Stimulated activated CD8-positive, alpha-beta memory T cell treated with anti-CD3 and anti-CD28 coated beads, Interleukin-4, amount 100 ng/mL, for 24 hours (primary cell): ENCODE results near the gene PGF.
A peak's percentile ranks its signal among the peaks of the same experiment; 100 is the strongest.

ENCODE experiments used
- DNase-seq: peaks from one replicate; pipeline ENCODE4 v3.0.0-alpha.2; 2020; ENCODE audit warnings: low read depth

PGF gene

DNA sequence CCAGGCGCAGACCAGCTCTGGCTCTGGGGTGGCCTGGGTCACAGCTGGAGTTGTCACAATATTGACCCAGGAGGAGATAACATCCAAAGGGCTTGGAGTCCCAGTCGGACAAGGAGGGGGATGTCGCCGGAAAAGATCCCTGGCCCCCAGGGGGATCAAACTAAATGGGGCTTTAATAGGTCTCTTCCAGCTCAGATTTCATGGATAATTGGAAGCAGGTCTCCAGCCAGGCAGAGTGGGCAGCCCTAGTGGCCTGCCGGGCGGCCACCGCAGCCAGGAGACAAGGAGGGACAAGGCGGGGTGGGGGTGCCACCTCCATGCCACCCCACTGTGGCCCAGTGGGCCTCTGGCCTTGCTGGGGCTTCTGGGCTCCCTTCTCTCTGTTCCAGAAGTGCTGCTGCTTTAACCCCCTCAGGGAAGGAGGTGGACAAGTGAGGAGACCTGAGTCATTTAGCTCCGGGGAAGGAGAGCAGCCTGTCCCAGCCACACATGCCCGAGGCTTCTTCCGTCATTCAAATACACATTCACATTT, 23.1 kb upstream of the PGF start:
- no peak for DNase-seq

DNA sequence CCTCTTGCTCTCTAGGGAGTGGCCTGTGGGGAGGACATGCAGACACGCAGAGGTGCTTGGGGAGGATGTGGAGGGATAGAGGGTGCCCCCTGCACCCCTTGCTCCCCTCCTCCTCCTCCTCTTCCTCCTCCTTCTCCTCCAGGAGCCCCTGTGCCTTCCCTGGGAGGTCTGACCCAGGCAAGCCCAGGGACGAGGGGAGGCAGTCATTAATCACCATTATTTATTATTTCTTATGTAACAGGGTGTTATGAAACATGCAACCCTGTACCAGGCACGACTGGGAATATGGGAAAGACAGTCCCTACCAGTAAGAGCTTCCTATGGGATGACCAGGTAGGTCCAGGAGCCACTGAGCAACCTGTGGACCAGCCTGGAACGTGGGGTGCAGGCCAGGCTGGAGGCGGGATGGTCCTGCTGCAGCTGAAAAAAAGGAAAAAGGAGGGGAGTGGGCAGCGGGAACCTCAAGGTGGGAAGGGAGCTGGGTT, 22.5 kb upstream of the PGF start:
- no peak for DNase-seq

DNA sequence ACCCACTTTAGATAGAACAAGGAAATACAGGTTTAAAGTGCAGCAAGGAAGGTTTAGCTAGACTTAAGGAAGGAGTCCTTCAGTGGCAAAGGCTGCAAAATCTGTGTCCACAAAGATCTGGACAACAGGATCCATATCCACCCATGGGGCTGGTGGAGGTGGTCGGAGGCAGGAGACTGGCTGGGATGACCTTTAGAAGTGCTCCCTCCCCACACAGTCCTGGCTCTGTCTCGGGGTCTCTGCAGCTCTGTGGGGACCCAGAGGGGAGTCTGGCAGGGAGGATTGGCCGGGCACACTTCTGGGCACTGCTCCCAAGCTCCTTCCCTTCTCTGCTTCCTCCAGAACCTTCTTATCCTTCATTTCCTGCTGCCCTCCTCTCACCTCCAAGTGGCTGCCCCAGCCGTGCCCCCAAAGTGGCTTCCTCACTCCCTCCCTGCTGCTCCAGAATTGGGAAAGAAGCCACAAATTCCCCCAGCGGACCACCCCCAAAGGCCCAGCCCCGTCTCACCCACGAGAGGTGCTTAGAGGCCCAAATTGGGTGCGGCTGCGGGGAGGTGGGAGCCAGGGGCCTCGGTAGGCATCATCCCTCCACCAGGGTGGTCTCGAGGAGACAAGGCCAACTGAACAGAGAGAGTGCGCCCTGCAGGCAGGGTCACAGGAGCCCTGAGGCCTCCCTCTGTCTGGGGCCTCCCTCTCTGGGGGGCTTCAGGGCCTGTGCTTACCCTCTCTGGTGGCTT, 21.9 kb upstream of the PGF start:
- DNase-seq: no peak

DNA sequence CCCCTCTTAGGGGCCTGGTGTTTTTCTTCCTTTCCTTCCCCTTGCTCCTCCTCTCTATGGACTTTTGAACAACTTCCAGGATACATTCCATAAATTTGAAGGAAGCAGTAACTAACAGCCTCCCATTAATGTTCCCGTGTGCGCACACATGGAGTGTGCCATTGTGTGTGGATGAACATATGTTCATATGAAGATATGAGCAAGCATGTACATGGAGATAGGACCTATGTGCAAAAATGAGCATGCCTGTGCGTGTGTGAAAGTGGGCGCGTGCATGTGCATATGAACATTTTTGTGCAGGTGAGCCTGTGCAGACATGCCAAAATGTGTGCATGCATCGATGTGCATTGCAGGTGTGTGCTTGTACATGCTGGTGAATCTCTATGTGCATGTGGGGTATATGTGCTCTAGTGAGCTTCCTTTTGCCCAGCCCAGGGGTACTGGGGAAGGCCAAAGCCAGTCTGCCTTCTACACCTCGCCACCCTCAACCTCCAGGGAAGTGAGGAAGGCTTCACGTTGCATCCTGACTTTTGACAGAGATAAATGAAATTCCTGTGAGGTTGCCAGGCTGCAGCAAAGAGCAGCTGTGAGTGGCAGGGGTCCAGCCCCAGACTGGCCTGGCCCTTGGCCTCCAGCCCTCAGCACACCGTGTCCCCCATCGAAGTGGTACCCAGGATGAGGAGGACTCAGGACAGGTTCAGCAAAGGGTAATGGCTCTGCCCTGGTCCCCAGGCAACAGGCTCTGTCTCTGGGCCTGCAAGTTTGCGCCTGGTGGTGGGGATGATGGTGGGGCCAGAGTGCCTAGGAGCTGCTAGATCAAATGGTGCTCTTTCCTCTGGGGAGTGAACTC, 21.1 kb upstream of the PGF start:
- no peak for DNase-seq

DNA sequence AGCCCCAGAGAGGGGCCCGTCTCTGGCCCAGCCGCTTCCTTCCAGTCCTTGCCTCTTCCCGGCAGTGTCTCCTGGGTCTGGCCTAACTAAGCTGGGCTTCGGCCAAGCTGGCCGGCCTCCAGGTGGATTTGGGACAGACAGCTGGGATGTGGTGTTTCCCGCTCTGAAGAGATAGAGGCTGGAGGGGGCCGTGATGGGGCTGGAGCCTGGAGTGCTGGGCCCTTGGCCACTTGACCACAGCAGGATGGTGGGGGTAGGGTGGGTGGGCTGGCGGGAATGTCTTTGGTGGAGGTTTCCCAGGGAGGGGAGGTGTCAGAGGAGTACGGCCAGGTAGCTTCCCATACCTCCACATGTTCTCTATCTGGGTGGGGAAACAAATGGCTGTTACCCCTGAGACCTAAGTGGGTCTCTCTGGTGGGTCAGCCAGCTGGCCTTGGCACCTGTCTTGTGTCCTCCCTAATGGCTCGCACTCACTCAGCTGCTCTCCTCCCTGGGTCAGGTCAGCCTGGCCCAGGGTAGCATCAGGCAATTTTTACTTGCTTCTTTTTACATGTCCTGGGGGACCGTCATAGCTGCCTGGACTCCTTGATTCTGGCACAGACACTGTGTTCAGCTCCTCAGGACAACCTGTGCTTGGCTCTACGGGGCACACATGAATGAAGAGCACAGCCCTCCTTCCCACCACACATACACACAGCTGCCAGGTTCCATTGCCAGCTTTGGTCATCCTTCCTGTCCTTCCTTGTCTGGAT, 19.8 kb upstream of the PGF start:
- DNase-seq: no peak

DNA sequence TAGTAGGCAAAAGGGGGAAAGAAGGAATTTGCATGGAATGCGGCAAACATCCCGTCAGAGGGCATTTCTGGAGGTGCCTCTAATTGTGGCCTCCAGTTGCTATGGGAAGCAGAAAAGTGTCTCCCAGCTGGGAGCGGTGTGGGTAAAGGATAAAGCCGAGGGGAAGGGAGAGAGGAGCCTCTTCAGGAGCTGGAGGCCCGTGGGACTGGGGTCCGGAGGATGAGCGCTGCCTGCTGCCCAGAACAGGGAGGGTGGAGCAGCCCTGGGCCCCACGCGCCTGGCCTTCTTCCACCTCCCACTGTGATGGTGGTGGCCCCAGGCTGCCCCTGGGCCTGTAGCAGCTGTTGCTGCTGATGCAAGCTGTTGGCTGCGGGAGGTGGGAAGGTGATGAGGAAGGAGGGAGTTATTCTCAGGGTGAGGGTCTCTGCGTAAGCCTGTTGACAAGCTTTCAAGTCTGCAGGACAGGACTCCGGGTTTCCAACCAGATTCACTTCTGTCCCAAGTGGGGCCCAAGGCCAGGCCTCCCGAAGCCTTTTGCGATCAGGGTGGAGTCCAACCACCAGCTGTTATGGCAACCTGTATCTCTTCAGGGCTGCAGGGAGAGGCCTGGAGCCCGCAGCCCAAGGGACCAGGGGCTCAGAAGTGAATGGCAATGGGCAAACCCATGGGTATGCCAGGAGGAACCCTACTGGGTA, 19.1 kb upstream of the PGF start:
- no peak for DNase-seq

DNA sequence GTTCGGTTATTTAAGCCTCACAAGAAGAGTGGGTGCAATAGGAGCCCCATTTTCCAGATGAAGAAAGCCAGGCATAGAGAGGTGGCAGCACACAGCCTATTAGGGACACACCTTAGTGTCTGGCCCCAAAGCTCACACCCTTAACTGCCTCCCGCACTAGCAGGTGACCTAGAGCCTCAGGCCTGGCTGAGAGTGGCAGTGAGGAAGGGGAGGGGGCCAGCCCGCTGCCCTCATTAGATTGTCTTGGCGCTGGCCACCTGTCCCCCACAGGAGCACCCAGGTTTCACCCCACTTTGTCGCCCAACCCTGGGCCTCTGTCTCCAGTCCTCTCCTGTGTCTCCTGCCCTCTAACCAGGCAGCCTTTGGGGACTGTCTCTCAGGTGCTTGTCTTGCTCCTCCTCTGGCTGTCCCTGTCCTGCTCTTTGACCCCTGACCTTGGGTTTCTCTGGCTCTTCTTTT, 18.5 kb upstream of the PGF start:
- no peak for DNase-seq

DNA sequence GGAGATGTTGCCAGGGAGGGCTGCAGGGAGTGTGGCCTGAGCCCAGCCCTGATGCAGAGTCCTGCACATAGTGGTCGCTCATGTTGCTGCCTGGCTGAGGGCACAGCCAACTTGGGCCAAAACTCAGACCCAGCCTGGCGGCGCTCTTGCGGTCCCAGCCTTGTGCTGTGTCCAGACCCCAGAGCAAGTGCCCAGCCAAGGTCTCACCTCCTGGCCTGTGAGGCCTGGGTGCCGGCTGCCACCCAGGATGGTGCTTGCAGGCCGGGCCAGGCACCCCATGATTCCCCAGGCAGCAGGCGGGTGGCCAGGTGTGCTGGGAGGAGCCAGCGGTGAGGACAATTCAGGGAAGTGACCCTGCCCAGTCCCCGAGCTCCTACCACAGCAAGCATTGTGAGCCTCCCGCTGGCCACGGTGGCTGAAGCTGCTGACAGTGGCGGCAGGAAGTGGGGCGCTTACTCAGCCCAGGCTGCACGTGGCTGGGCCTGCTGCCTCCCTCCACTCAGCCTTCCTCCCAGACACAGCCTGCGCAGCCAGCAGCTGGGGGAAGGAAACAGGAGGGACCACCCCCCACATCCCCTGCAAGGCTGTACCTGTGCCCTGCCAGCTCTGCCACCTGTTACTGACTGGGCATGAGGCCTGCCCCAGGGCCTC, 17.7 kb upstream of the PGF start:
- DNase-seq: peak; percentile 20

DNA sequence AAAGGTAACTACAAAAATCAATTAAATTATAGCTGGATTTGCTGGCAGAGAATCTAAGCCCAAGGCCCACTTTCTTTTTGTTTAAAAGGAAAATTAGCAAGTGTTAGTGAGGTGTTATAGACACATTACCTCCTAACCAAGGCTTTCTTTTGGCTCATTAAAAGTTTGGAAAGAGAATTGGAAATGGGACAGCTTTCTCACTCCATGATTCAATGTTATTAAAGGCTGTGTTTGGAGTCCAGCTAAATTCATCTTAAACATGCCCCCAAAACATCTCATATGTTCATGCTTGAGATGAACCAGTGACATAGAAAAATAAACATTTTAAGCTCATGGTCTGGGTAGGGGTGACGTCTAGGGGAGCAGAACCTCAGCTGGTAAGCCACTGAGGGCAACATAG, 13.4 kb upstream of the PGF start:
- no peak for DNase-seq

DNA sequence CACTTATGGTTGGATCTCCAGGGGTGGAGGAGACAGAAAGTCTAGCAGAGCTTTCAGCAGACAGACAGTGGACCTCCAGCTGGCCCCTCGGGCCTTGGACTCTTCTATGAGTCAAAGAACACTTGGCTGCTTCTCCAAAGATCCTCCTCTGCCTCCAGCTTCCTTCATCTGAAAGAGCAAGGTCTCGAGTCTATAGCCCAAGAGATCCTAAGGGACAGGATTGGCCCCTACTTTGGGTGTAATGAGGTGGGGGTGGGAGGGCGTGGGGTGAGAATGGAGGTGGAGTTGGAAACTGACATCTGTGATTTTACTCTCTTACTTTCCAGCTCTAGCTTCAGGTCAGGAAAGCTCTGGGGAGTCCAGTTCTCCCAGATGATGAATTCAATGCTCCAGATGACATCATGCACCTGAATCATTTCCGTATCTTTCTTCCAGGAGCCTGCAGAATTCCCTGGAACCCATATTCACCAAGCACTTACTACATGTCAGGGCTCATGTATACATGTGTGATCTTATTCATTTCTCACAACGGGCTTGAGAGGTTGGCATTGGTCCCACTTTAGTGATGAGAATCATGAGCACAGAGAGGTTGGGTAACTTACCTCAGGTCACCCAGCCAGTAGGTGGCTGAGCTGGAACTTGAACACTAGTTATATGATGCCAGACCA, 10.2 kb upstream of the PGF start:
- no peak for DNase-seq

DNA sequence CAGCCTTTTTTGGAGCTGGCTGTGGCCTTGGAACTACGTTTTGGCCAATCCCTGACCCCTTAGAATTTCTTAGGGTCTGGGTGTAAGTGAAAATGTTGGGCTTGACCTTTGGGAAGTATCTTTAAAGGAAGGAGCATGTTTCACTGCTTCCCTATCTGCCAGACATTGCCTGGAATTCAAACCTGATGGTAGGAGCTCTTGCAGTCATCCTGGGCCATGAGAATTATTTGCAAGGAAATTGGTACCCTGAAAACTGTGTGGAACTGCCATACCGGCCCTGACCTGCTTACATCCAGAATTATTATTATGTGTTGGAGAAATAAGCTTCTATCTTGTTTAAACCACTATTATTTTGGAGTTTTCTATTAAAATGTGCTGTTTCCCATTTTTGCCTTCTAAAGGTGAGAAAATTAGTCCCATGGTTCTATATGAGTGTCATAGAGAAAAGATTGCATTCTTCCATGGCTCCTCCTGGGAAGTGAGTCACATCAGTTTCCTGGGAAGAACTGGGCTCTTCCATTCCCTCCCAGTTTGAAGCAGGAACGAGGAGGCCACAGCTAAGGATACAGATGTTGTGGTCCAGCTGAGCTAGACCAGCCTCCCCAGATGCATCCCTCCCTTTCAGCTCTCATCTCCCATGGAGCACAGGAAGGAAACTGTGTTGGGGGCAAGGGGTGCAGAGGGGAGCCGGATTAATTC, 9.5 kb upstream of the PGF start:
- DNase-seq: no peak

DNA sequence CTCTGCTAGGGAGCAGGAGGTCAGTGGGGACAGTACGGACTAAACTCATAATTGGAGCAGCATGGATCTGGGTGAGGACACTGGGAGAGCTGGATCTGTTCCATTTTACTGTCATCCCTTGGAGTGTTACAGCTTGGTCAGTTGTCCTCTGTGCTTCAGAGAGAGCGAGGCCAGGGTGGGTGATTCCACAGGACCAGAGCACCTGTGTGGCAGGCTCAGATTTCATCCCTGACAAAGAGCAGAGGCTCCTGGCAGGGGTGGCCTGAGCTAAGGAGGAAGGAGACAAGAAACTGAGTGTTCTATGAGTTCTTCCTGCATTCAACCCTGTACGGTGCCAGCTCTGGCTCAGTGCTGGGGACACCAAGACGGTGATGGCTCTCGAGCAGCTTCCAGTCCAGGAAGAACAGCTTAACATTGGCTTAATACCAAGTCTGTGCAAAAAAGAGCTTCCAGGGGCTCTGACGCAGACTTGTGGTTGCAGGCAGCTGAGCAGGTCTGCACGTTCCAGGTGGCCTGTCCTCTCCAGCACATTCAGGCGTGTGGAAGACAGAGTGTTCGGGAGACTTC, 8.4 kb upstream of the PGF start:
- no peak for DNase-seq

DNA sequence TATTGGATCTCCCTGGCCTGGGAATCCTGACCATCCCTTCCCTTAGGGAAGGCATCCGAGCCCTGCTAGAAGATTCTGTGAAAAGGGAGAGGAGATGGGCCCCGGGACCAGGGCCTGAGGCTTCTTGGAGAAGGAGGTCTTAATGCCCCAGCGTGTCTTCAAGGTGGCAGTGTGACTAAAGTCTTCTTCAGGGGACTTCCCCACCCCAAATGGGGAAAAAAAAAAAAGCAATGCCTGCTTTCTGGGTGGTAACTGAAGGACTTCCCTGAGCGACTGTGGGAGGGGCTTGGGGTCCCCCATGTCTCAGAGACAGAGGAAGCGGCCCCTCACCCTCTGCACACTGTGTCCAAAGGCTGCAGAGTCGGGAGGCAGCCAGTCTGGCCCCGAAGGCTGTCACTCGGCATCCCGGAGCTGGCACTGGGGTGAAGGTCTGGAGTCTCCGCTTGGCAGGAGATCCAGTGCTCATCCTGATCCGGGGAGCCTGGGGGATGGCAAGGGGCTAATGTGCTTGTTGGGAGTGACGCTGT, 7.8 kb upstream of the PGF start:
- no peak for DNase-seq

DNA sequence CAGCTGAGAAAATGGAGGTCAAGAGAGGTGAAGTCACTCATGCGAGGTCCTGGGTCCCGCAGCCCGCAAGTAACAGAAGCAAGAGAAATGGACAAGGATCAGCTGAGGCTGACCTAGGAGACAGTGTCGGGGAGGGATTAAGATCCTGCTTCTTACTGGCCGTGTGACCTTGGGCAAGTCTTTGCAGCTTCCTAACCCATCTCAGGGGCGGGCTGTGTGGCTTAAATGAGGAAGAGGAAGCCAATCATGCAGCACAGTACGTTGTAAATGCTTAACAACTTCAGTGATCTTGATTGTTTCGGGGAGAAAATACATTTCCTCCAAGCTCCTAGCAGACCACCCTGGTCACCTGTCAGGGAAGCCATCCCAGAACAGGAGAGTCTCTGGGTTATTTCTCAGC, 7.1 kb upstream of the PGF start:
- DNase-seq: no peak

DNA sequence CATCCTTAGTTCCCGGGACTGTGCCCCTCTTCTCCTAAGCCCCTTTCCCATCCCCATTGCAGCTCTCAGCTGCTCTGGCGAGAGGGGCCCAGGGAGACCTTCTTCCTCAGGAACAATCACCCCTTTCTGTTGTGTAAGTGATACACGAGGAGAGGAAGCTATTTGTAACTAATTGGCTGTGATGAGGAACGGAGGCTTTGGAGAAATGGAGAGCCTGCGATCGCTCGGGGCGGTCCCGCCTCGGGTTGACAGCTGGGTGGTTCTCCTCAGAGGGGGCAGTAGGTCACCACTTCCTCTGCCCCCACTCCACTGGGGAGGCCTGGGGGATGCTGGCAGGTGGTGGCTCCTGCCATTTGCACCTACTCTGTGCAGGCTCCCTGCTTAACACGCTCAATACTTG, 6.6 kb upstream of the PGF start:
- DNase-seq: no peak

DNA sequence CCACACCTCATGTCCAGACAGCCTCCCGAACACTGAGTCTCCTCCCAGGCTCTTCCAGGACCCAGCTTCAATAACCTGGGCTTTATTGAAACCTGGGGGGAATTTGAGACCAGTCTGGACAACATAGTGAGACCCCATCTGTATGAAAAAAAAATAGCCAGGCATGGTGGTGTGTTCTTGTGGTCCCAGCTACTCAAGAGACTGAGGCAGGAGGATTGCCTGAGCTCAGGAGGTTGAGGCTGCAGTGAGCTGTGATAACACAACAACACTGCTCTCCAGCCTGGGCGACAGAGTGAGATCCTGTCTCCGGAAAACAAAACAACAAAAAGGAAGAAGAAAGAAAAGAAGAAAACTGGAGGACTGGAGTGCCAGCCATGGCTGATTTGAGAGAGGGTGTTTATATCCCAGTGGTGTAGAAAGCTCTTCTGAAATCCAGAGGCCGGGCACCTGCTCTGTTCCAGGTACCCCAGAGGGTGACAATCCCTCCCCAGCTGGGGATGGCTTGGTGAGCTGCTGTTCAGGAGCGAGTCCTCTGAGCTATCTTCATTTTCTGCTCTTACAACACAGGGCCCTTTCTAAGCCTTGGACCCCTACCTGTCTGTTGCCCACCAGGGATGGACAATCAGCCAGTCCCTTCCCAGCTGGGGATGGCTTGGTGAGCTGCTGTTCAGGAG, 6.0 kb upstream of the PGF start:
- DNase-seq: no peak

DNA sequence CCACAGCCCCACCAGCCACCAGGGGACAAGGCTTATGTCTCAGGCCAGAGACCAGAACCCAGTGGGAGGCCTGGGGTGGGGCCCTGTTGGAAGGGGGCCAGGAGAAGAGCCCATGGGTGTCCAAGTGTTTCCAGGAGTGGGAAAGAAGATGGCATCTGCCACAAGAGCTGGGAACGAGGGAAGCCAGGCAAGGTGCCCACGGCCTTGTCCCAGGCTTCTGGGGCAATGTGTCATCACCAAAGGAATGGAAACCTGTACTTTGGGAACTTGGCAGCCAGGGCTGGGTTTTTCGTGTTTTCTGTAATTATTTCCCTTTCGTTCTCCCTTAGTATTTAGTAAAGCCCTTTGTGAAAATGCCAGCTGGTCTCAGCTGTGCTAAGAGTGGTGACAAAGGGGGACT, 5.3 kb upstream of the PGF start:
- DNase-seq: no peak

DNA sequence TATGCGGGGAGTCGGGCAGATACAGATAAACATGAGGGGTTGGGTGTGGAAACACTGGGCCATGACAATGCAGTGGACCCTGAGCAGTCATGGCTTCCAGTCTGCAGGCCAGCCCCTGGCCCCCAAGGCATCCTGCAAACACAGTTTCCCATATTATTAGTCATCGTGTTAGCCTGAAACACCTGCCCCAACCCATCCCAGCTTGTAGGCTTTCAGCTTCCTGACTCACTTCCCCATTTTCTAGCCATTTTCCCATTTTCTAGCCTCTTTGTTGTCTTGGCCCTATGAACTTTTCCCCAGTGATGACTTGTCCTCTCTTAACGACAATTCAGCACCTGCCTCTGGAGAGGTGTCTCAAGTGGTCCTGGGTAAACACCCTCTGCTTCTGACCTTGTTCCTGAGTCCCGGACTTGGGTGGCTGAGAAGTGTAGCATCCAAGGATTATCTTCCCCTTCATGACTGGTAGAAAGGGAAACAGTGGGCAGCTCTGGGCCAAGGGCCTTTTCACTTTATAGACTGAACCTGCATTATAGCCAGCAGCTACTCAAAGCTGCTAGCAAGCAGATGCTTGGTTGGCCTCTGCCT, 4.3 kb upstream of the PGF start:
- DNase-seq: no peak
